ENCODE measurements around the gene GMPPB. TPM values are rescaled to one million over a fixed set of nuclear protein-coding genes. Genes with fewer than 3 reads are reported as not detected.

Gene GMPPB
- total and polyA plus RNA-seq, 9 of the 15 experiments (the other 6 are each of a cell fraction or from before 2014, with no cell fraction given): 0.53 to 17.4 (median 8.1) TPM

DNA sequence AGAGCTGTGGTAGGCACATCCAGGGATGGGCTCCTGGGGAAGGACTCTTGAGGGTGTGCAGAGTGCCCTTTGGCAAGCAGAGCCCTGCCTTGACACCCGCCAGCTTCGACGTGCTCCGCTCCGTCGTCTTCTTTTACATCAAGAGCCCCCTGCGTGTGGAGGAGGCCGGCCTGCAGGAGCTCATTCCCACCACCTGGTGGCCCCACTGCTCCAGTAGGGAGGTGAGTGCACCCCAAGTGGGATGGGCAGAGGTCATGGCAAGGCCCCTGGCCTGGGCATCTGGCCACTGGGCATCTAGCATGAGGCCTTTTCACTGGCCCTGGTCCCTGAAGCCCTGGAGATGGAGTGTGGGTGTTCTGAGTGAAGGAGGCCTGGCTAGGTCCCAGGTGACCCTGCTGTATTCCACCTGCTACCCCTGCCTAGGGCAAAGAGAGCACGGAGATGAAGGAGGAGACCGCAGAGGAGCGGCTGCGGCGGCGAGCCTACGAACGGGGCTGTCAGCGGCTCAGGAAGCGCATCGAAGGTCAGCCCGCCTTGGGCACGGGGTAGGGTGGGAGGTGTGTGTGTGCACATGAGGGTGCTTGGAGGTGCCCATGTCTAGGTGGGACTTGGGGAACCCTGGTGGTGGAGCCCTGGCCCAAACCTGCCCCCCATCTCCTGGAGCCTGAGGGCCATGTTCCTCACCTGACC is 22.2 kb downstream of the GMPPB start (continued):
- TF ChIP-seq, protein P1, sequence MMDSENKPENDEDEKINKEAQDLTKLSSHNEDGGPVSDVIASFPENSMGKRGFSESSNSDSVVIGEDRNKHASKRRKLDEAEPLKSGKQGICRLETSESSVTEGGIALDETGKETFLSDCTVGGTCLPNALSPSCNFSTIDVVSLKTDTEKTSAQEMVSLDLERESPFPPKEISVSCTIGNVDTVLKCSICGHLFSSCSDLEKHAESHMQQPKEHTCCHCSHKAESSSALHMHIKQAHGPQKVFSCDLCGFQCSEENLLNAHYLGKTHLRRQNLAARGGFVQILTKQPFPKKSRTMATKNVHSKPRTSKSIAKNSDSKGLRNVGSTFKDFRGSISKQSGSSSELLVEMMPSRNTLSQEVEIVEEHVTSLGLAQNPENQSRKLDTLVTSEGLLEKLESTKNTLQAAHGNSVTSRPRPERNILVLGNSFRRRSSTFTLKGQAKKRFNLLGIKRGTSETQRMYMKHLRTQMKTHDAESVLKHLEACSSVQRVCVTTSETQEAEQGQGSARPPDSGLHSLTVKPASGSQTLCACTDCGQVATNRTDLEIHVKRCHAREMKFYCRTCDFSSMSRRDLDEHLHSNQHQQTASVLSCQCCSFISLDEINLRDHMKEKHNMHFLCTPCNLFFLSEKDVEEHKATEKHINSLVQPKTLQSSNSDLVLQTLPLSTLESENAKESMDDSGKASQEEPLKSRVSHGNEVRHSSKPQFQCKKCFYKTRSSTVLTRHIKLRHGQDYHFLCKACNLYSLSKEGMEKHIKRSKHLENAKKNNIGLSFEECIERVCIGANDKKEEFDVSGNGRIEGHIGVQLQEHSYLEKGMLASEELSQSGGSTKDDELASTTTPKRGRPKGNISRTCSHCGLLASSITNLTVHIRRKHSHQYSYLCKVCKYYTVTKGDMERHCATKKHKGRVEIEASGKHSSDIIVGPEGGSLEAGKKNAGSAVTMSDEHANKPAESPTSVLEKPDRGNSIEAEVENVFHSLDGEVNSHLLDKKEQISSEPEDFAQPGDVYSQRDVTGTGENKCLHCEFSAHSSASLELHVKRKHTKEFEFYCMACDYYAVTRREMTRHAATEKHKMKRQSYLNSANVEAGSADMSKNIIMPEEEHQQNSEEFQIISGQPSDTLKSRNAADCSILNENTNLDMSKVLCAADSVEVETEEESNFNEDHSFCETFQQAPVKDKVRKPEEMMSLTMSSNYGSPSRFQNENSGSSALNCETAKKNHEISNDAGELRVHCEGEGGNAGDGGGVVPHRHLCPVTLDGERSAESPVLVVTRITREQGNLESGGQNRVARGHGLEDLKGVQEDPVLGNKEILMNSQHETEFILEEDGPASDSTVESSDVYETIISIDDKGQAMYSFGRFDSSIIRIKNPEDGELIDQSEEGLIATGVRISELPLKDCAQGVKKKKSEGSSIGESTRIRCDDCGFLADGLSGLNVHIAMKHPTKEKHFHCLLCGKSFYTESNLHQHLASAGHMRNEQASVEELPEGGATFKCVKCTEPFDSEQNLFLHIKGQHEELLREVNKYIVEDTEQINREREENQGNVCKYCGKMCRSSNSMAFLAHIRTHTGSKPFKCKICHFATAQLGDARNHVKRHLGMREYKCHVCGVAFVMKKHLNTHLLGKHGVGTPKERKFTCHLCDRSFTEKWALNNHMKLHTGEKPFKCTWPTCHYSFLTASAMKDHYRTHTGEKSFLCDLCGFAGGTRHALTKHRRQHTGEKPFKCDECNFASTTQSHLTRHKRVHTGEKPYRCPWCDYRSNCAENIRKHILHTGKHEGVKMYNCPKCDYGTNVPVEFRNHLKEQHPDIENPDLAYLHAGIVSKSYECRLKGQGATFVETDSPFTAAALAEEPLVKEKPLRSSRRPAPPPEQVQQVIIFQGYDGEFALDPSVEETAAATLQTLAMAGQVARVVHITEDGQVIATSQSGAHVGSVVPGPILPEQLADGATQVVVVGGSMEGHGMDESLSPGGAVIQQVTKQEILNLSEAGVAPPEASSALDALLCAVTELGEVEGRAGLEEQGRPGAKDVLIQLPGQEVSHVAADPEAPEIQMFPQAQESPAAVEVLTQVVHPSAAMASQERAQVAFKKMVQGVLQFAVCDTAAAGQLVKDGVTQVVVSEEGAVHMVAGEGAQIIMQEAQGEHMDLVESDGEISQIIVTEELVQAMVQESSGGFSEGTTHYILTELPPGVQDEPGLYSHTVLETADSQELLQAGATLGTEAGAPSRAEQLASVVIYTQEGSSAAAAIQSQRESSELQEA (IDR thresholded peaks at IDR 0.05; ENCODE audit: low read depth): no peak
- TF ChIP-seq, protein P2, sequence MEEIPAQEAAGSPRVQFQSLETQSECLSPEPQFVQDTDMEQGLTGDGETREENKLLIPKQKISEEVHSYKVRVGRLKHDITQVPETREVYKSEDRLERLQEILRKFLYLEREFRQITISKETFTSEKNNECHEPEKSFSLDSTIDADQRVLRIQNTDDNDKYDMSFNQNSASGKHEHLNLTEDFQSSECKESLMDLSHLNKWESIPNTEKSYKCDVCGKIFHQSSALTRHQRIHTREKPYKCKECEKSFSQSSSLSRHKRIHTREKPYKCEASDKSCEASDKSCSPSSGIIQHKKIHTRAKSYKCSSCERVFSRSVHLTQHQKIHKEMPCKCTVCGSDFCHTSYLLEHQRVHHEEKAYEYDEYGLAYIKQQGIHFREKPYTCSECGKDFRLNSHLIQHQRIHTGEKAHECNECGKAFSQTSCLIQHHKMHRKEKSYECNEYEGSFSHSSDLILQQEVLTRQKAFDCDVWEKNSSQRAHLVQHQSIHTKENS (CRISPR knock-in tag; IDR thresholded peaks at IDR 0.05): no peak
- no peak for TF ChIP-seq TCFL5 (CRISPR knock-in tag; conservative IDR thresholded peaks at IDR 0.05)
- no peak for TF ChIP-seq ZNF274 (IDR thresholded peaks at IDR 0.05; ENCODE audit: borderline replicate concordance, low read depth, low read length)
- peak in 1 of 2 experiments; percentile 11; a peak in 1 of 4 replicates for TF ChIP-seq RAD21 (CRISPR knock-in tag; conservative IDR thresholded peaks at IDR 0.05 in 1 of 2, IDR thresholded peaks at IDR 0.05 in 1 of 2)
- TF ChIP-seq KLF1 (tag; IDR thresholded peaks at IDR 0.05): no peak
- TF ChIP-seq, protein P3, sequence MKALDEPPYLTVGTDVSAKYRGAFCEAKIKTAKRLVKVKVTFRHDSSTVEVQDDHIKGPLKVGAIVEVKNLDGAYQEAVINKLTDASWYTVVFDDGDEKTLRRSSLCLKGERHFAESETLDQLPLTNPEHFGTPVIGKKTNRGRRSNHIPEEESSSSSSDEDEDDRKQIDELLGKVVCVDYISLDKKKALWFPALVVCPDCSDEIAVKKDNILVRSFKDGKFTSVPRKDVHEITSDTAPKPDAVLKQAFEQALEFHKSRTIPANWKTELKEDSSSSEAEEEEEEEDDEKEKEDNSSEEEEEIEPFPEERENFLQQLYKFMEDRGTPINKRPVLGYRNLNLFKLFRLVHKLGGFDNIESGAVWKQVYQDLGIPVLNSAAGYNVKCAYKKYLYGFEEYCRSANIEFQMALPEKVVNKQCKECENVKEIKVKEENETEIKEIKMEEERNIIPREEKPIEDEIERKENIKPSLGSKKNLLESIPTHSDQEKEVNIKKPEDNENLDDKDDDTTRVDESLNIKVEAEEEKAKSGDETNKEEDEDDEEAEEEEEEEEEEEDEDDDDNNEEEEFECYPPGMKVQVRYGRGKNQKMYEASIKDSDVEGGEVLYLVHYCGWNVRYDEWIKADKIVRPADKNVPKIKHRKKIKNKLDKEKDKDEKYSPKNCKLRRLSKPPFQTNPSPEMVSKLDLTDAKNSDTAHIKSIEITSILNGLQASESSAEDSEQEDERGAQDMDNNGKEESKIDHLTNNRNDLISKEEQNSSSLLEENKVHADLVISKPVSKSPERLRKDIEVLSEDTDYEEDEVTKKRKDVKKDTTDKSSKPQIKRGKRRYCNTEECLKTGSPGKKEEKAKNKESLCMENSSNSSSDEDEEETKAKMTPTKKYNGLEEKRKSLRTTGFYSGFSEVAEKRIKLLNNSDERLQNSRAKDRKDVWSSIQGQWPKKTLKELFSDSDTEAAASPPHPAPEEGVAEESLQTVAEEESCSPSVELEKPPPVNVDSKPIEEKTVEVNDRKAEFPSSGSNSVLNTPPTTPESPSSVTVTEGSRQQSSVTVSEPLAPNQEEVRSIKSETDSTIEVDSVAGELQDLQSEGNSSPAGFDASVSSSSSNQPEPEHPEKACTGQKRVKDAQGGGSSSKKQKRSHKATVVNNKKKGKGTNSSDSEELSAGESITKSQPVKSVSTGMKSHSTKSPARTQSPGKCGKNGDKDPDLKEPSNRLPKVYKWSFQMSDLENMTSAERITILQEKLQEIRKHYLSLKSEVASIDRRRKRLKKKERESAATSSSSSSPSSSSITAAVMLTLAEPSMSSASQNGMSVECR (CRISPR knock-in tag; IDR thresholded peaks at IDR 0.05): no peak
- TF ChIP-seq MIER1 (IDR thresholded peaks at IDR 0.05; ENCODE audit: low read depth): no peak
- TF ChIP-seq SMAD3 (CRISPR knock-in tag; conservative IDR thresholded peaks at IDR 0.05): no peak
- TF ChIP-seq HNRNPK (IDR thresholded peaks at IDR 0.05; ENCODE audit: low read depth, low read length, poor library complexity, severe bottlenecking): no peak
- no peak for TF ChIP-seq ZNF232 (CRISPR knock-in tag; IDR thresholded peaks at IDR 0.05)

Data from K562 (cell line).